HG03469 (cell line): ENCODE data around the gene MYO1D.
"Not testable (repeated sequence)": the region's sequence is repeated elsewhere in the genome, so short reads cannot be mapped to it uniquely, and the experiment has no call there.

Experiments
- ATAC-seq: cut with Tn5 transposase; IDR thresholded peaks from one replicate; pipeline ENCODE4 v1.9.1; 2021; ENCODE audit warnings: mild to moderate bottlenecking, moderate library complexity, moderate number of reproducible peaks; ENCODE audit not compliant: unreplicated experiment

Gene MYO1D

DNA sequence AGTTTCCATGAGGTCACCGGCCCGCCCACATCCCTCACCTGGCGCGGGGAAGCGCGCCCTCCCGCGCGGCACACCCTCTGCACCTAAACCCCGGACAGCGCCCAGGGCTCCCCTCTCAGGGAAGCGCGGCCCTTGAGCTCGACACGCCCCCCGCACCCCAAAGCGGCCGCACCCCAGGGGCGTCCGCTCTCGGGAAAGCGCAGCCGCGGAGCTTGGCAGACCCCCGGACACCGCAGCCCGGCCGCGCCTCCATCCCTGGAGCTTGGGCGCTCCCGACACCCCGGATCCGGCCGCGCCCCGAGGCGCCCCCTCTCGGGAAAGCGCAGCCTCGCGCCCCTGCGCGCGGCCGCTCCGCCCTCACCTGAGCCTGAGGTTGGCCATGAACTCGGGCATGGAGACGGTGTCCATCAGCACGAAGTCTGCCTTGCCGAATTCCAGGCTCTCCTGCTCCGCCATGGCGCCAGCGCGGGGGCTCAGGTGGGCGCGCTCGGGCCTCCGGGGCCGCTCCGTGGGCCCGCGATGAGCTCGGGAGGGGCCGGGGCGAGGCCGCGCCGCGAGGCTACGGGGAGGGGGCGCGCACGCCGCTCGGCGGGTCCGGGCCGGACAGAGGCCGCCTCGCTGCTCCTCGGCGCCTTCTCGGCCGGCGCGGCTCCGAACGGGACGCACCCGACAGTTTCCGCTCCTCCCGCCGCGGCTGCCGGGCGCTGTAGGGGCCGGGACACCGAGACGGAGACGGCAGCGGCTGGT, at the start of gene MYO1D:
Gene MYO1D, minus strand, starts transcription at position 708 of the 747 bp plus-strand sequence. Its CDS starts 252 bp downstream, at position 456.
- peak; percentile 51 for ATAC-seq

DNA sequence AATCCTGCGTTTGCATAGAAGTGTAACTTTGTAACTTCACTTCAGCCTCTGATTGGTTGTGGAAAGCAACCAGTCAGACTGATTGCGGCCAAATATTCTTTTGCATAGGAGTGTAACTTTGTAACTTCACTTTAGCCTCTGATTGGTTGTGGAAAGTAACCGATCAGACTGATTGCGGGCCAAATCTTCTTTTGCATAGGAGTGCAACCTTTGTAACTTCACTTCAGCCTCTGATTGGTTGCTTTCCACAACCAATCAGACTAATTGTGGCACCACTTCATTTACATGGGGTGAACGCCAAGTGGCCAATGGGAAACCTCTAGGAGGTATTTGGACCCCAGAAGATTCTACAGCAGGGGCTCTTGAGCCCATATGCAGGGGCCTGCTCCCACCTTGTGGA, 49.3 kb upstream of the MYO1D start:
- ATAC-seq, result no peak

DNA sequence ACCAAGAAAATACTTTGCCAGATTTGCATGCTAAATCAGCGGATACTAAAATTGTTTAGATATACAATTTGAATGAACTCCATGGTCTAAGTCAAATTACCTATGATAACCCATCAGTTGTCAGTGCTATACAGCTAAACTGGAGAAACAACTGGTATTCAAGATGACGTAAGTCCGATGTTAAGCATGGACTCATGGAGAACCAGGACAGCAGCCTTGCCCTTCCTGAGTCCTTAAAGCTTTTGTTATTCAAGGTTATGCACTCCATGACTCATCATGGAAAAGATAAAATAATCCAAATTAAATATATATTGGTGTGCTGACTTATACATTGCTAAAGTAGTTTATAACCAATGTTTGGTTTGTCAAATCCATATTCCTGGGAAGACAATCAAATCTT, 47.0 kb upstream of the MYO1D start:
- not testable (repeated sequence) for ATAC-seq

GRCh38 chr17:32921017-32921416, 44.1 kb upstream of the MYO1D start:
- ATAC-seq, result no peak

DNA sequence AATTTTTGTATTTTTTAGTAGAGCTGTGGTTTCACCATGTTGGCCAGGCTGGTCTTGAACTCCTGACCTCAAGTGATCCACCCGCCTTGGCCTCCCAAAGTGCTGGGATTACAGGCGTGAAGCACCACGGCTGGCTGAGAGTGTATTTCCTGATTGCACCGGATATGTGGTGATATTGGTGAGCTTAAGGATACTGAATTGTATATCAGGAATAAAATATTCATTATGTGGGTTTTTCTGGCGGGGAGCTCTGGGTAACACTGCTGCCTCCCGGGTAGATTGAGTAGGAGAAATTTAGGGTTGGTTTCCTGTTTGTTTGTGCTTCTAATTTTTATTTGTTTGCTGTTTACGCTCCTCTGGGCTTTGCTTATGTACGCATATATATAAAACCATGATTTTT, 43.4 kb upstream of the MYO1D start:
- ATAC-seq, result no peak

GRCh38 chr17:32919876-32920275, 43.0 kb upstream of the MYO1D start:
- not testable (repeated sequence) for ATAC-seq

- ATAC-seq, result no peak
Measured at GRCh38 chr17:32917842-32918241, 40.9 kb upstream of the MYO1D start.

GRCh38 chr17:32917081-32917480, 40.2 kb upstream of the MYO1D start:
- ATAC-seq, result no peak

DNA sequence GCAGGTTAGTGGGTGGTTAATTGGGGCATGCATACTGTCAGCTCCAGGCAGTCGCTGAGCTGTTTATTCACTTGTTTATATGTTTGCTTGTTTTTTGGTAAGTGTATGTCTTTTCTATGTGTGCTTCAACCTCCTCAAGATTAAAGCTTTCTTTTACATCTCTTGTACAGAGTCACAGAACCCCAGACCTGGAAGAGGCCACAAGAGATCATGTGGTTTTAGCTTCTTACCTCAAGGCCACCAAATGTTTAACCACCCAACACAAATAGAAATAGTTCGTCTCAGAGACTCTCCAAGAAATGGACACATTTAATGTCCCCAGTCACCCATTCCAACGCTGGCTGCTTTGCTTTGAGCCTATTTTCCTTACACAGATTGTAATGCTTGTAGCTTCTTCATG, 39.2 kb upstream of the MYO1D start:
- ATAC-seq, result no peak

DNA sequence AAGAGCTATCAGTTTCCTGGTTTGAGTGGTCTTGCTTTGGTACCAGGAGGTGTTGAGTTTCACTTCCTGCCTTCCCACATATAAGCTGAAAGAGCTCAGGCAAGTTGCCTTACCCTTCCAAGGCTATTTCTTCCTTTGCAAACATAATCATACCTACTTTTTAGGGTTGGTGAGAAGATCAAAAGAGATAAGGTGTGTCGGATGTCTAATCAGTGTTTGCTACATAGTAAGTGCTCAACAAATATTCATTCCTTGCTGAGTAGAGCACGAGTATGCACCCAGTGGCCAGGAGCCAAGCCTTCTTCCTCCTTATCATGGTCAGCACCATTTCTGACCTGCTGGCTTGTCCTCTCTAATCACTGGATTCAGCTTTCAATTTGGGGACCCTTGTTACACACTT, 38.3 kb upstream of the MYO1D start:
- no peak for ATAC-seq

DNA sequence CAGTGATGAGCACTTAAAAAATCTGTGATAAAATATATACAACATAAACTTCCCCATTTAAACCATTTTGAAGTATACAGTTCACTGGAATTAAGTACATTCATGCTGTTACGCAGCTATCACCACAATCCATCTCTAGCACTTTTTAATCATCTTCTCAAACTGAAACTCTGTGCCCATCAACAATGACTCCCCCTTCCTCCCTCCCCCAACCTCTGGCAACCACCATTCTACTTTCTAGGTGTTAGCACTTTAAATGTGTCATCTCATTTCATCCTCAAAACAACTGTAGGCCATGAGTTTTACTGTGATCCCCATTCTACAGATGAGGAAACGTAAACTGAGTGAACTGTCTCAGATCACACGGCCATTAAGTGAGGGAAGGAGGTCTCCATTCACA, 37.3 kb upstream of the MYO1D start:
- ATAC-seq, result no peak

GRCh38 chr17:32913593-32913992, 36.7 kb upstream of the MYO1D start:
- no peak for ATAC-seq

DNA sequence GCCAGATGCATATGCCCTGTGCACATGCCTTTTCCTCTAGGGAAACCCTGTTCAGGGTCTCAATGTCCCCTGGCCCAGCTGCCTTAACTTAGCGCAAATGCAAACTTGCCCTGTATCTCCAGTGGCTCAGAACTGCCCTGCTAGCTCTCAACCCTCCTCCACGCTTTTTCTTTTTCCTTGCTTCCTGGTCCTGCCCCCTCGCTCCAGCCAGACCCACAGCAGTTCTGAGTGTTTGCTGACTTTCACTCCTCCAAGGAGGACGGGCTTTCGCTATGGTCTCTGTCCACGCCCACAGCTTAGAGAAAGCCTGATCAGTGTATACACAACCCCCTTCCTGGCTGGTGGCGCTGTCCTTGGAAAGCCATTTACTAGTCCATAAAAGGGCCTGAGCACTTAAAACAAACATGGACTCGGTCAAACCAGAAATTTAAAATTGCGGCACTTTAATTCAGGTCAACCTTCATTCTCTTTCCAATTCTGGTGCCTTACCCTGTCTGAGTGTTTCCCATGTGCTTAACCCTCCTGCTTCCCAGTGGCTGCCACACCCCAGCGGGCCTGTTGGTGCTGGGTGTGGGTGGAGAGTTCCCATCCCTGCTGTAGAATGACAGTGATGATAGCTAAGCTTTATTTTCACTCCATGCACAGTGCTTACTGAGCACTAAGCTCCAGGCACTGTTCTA, 35.4 kb upstream of the MYO1D start:
- ATAC-seq, result no peak

DNA sequence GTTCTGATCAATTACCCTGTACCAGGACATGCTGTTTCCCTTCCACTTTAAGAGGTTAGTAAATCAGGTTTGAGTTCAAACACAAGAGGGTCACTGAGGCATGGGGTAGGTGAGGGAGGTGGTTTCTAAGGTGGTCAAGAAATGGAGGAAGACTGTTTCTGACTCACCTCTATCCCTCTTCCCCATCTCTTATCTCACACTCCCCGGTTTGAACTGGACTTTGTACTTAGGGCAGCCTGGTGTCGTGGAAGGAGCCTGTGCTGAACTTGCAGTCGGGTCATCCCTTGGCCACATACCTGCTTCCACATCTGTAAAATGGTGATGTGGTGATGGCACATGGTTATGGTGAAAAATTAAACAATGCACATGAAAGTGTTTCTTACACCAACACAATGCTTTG, 33.8 kb upstream of the MYO1D start:
- no peak for ATAC-seq

- no peak for ATAC-seq
Measured at GRCh38 chr17:32909787-32910369, 33.0 kb upstream of the MYO1D start.

GRCh38 chr17:32907583-32907982, 30.7 kb upstream of the MYO1D start:
- ATAC-seq, result no peak

DNA sequence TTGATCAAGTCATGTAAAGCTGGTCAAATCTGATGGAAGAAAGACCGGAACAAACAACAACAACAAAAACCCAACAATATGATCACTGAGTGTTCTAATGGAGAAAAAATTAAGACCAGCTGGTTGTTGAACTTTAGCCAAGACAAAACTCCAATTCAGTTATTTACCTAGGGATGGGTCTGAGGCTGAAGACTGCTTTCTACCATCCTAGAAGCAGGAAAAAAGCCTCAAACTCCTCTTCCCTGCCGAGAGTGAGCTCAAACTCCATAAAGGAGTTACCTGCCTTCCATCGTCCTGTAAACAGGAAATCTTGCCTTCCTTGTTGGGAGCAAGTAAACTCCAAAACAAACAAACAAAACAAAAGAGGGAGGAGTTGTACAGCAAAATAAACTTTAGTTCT, 28.0 kb upstream of the MYO1D start:
- no peak for ATAC-seq

DNA sequence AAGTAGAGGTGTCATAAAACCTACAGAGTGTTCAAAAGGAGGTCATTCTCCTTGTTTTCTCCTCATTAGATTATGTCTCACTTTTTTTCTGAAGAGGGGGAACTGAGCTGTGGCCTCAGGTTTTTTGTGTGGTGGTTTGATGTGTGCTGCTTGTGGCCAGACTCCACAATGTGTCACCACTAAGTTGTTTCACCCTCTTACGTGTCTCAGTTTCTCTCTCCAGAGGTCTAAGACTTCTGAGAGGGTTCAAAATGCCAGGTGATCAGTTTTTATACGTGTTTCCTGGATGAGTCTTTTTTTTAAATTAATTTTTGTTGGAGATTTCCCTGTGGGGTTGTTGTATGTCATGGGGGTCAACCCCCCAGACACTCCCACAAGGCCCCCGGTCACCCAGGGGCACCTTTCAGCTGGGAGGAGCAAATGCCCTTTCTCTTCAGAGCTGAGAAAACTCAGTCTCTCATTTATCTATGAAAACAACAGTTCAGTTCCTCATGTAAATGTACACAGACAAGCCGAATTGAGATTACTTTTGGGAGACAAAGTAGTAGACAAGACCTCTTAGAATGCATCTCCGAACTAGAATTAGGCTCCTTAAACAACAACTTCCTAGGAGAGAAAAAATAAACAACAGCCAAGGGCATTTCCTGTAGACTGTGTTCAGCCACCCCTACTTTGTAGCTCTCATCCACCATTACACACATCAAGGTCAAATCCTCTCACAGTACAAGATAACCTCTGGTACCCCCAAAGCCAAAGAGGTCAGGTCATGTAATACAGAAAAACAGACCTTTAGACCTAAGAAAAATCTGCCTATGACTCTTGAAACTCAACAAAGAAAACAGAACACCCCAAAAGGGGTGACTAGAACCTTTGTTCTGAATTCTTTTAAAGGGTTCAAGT, 27.1 kb upstream of the MYO1D start:
- no peak for ATAC-seq

DNA sequence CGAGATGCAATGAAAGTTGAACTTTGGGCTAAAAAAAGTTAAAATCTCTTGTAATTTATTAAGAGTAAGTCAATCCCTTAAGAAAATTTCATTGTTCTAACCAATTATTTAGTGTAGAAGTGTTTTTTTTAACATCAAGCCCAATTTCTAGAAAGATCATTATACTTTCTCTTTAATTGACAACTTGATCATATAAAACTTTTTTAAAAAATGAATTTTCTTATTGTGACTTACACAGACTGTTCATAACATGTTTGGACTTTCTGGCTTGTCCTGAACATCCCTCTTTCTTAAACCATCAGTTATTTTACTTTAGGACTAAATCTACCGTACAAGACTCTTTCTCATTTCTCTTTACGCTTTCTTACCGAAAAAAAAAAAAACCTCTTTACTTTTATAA, 24.8 kb upstream of the MYO1D start:
- ATAC-seq, result no peak

DNA sequence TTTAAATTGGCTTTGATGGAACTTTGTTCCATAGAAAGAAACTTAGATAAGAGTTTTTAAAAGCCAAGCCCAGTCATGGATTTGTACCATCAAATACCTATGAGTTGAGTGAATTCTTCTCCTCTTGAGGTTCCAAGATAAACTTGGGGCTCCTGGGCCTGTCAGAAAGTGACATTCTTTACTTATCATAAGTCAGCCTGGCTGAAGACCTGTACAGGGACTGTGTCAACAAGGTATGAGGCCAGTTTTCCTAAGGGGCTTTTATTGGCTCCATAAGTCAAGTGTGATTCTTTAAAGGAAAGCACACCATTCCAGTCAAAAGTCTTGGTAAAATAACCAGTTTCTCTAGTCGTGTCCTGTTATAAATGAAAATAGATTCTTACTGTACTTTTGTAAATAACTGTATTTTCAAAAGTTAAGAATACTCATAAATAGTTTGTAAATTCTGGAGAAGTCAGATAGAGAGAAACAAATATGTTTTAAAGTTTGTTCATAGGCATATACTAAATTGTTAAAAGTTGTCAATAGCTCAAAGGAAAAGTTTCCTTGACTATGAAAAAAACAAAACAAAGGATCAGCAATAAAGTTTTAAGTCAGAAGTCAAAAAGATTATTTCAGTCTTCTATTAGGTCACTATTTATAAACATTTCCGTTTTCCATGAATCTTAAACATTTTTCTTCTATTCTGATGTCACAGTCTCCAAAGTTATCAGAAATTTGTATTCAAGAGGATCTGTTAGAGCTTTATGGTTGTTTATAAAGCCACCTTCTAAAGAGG, 22.5 kb upstream of the MYO1D start:
- no peak for ATAC-seq
